Measurements from ENCODE around the gene CD38.

The CD38 gene

GRCh38 chr4:15847746-15848145, 69.6 kb downstream of the CD38 start:
- no peaks in the 10 kb centered on the region for H3K27me3 ChIP-seq (ENCODE audit: control insufficient read depth, low read length)
- H3K4me2 ChIP-seq (ENCODE audit: low read length) = no peak overlapping the region
- no peak overlapping the region for H3K27ac ChIP-seq (ENCODE audit: low read depth, low read length)
- peaks cover 7% of the 10 kb centered on the region for H3F3A ChIP-seq (ENCODE audit: control insufficient read depth, insufficient read depth)
- H3K79me2 ChIP-seq (ENCODE audit: control insufficient read depth, low read length) = no peaks in the 10 kb centered on the region
- TF ChIP-seq EZH2phosphoT487 (IDR thresholded peaks at IDR 0.05; ENCODE audit: borderline replicate concordance, low read length) (no peak), CTCF (IDR thresholded peaks at IDR 0.05; ENCODE audit: low read depth, low read length, poor library complexity, severe bottlenecking) (no peak)
- no peaks in the 10 kb centered on the region for H4K20me1 ChIP-seq (ENCODE audit: control insufficient read depth, insufficient read depth, low read depth, low read length)
- no peaks in the 10 kb centered on the region for H3K9me2 ChIP-seq (replicated peaks; ENCODE audit: control insufficient read depth, low read length)
- no peaks in the 10 kb centered on the region for H3K4me1 ChIP-seq (ENCODE audit: control insufficient read depth, low read length)
- peaks cover 46% of the 10 kb centered on the region for H3K36me3 ChIP-seq (ENCODE audit: control insufficient read depth, low read length)
- H3K4me3 ChIP-seq (ENCODE audit: low read length) = no peak overlapping the region
- H3K9me3 ChIP-seq (ENCODE audit: control insufficient read depth, insufficient read depth, low read length) = no peaks in the 10 kb centered on the region

GRCh38 chr4:15848191-15848842, 70.2 kb downstream of the CD38 start:
- peaks cover 46% of the 10 kb centered on the region for H3K36me3 ChIP-seq (ENCODE audit: control insufficient read depth, low read length)
- H4K20me1 ChIP-seq (ENCODE audit: control insufficient read depth, insufficient read depth, low read depth, low read length) = no peaks in the 10 kb centered on the region
- peak; percentile 21 for TF ChIP-seq CTCF (IDR thresholded peaks at IDR 0.05; ENCODE audit: low read depth, low read length, poor library complexity, severe bottlenecking)
- TF ChIP-seq EZH2phosphoT487 (IDR thresholded peaks at IDR 0.05; ENCODE audit: borderline replicate concordance, low read length) = no peak
- H3K79me2 ChIP-seq (ENCODE audit: control insufficient read depth, low read length) = no peaks in the 10 kb centered on the region
- no peaks in the 10 kb centered on the region for H3K9me2 ChIP-seq (replicated peaks; ENCODE audit: control insufficient read depth, low read length)
- H3K4me1 ChIP-seq (ENCODE audit: control insufficient read depth, low read length) = no peaks in the 10 kb centered on the region
- no peak overlapping the region for H3K27ac ChIP-seq (ENCODE audit: low read depth, low read length)
- no peaks in the 10 kb centered on the region for H3K27me3 ChIP-seq (ENCODE audit: control insufficient read depth, low read length)
- no peak overlapping the region for H3K4me3 ChIP-seq (ENCODE audit: low read length)
- H3F3A ChIP-seq (ENCODE audit: control insufficient read depth, insufficient read depth) = peaks cover 7% of the 10 kb centered on the region
- H3K4me2 ChIP-seq (ENCODE audit: low read length) = no peak overlapping the region
- no peaks in the 10 kb centered on the region for H3K9me3 ChIP-seq (ENCODE audit: control insufficient read depth, insufficient read depth, low read length)

- Histone ChIP-seq H4K20me1 (ENCODE audit: control insufficient read depth, insufficient read depth, low read depth, low read length) (no peaks in the 10 kb centered on the region), H3K4me1 (ENCODE audit: control insufficient read depth, low read length) (no peaks in the 10 kb centered on the region), H3K9me2 (replicated peaks; ENCODE audit: control insufficient read depth, low read length) (no peaks in the 10 kb centered on the region), H3K4me3 (ENCODE audit: low read length) (no peak overlapping the region), H3K4me2 (ENCODE audit: low read length) (no peak overlapping the region), H3K9me3 (ENCODE audit: control insufficient read depth, insufficient read depth, low read length) (no peaks in the 10 kb centered on the region), H3K27me3 (ENCODE audit: control insufficient read depth, low read length) (no peaks in the 10 kb centered on the region), H3K27ac (ENCODE audit: low read depth, low read length) (no peak overlapping the region), H3K79me2 (ENCODE audit: control insufficient read depth, low read length) (no peaks in the 10 kb centered on the region), H3F3A (ENCODE audit: control insufficient read depth, insufficient read depth) (peaks cover 15% of the 10 kb centered on the region), H3K36me3 (ENCODE audit: control insufficient read depth, low read length) (peaks cover 46% of the 10 kb centered on the region)
- TF ChIP-seq EZH2phosphoT487 (IDR thresholded peaks at IDR 0.05; ENCODE audit: borderline replicate concordance, low read length) (no peak), CTCF (IDR thresholded peaks at IDR 0.05; ENCODE audit: low read depth, low read length, poor library complexity, severe bottlenecking) (no peak)
These were observed 73.8 kb downstream of the CD38 start for GRCh38 chr4:15851969-15852368.

All from DOHH2 (cell line).